Endodermal cell (in vitro differentiated cells): ENCODE data around the gene ADRB1. TPM values are rescaled to one million over a fixed set of nuclear protein-coding genes. Genes with fewer than 3 reads are reported as not detected.

Experiments
- DNase-seq: peaks from one replicate; pipeline ENCODE4 v3.0.0-alpha.2; 2017
- H3K27ac ChIP-seq: 2 replicates; pipeline ENCODE4 v1.5.1; 2013; ENCODE audit warnings: mild to moderate bottlenecking, low read depth, low read length, moderate library complexity
- H3K27me3 ChIP-seq: 2 replicates; pipeline ENCODE4 v1.6.1; 2013; ENCODE audit warnings: mild to moderate bottlenecking, low read length, moderate library complexity; ENCODE audit not compliant: insufficient read depth, control insufficient read depth, poor library complexity, severe bottlenecking
- H3K36me3 ChIP-seq: 2 replicates; pipeline ENCODE4 v1.7.0; 2013; ENCODE audit warnings: mild to moderate bottlenecking, low read length, moderate library complexity; ENCODE audit not compliant: control insufficient read depth, insufficient read depth
- H3K4me1 ChIP-seq: one replicate; pipeline ENCODE4 v1.7.0; 2013; ENCODE audit warnings: low read length; ENCODE audit not compliant: control insufficient read depth, insufficient read depth
- H3K4me3 ChIP-seq: 2 replicates; pipeline ENCODE4 v1.5.1; 2013; ENCODE audit warnings: mild to moderate bottlenecking, low read length, moderate library complexity
- H3K9ac ChIP-seq: 2 replicates; pipeline ENCODE4 v1.6.1; 2013; ENCODE audit warnings: mild to moderate bottlenecking, low read length, moderate library complexity; ENCODE audit not compliant: poor library complexity, severe bottlenecking; ENCODE audit errors: extremely low read depth
- H3K9me3 ChIP-seq: 2 replicates; pipeline ENCODE4 v1.6.1; 2013; ENCODE audit warnings: mild to moderate bottlenecking, low read length, moderate library complexity; ENCODE audit not compliant: control insufficient read depth
- H3K27ac Mint-ChIP-seq: 2 replicates; pipeline ENCODE4 v1.8.0; 2020; ENCODE audit warnings: mixed read lengths
- H3K27me3 Mint-ChIP-seq: 2 replicates; pipeline ENCODE4 v1.8.0; 2021; ENCODE audit warnings: mild to moderate bottlenecking, mixed read lengths; ENCODE audit not compliant: insufficient read depth
- H3K36me3 Mint-ChIP-seq: 2 replicates; pipeline ENCODE4 v1.8.0; 2020; ENCODE audit warnings: low read depth, mixed read lengths
- H3K4me1 Mint-ChIP-seq: 2 replicates; pipeline ENCODE4 v1.8.0; 2020; ENCODE audit warnings: mixed read lengths
- H3K4me3 Mint-ChIP-seq: 2 replicates; pipeline ENCODE4 v1.8.0; 2020; ENCODE audit warnings: mild to moderate bottlenecking, moderate library complexity, mixed read lengths
- H3K9me3 Mint-ChIP-seq: 2 replicates; pipeline ENCODE4 v1.8.0; 2020; ENCODE audit warnings: mild to moderate bottlenecking, mixed read lengths
- WGBS, 2 experiments: methylation state at CpG; one replicate each; pipeline versions ENCODE4 v1.1.5 to v1.1.7; 2013; ENCODE audit warnings: missing lambda C conversion rate in 2 of 2, mixed read lengths in 1 of 2; ENCODE audit not compliant: insufficient coverage in 1 of 2, insufficient read length in 1 of 2; 5-methylcytosine and 5-hydroxymethylcytosine counted together
- long read RNA-seq, 4 experiments: library from polyadenylated mRNA in 2 of 4; library from RNA in 1 of 4; library from capped mRNA in 1 of 4; stranded (forward) in 3 of 4; unstranded in 1 of 4; transcript quantifications; one replicate each; pipeline ENCODE4 v2.0.0, GENCODE V29; 2020 to 2021; ENCODE audit warnings: inconsistent platforms in 1 of 4
- polyA plus RNA-seq, 2 experiments: library from polyadenylated mRNA; stranded (reverse); fragments of 50-300 nt; gene quantifications; one replicate each; pipeline ENCODE4 v1.2.3, GENCODE V29; 2013
- total RNA-seq, 2 donors: library from RNA; stranded (reverse); fragmentation: NEBNext Ultra II Directional in 1 of 2; extraction: Animal tissue kit (Norgen Biotek cat#: 25700) in 1 of 2; gene quantifications; 2 replicates in 1 of 2; 3 replicates in 1 of 2; pipeline ENCODE4 v1.2.1, GENCODE V29; 2021
- TF ChIP-seq, protein P1 (sequence below): fragments of 200-600 bp; sonication (generic); conservative IDR thresholded peaks from 2 replicates; pipeline ENCODE4 v1.5.0; 2021; ENCODE audit warnings: antibody characterized with exemption, mild to moderate bottlenecking

ADRB1 gene
- total RNA-seq = not detected
- 0.11 TPM for polyA plus RNA-seq (2013, experiment 1 of 2)
- not detected for polyA plus RNA-seq (2013, experiment 2 of 2)
- long read RNA-seq, experiment 1 = 0 reads
- long read RNA-seq, experiment 2 = 0 reads
- long read RNA-seq, experiment 3 = 0 reads
- long read RNA-seq, experiment 4 = 0 reads

DNA sequence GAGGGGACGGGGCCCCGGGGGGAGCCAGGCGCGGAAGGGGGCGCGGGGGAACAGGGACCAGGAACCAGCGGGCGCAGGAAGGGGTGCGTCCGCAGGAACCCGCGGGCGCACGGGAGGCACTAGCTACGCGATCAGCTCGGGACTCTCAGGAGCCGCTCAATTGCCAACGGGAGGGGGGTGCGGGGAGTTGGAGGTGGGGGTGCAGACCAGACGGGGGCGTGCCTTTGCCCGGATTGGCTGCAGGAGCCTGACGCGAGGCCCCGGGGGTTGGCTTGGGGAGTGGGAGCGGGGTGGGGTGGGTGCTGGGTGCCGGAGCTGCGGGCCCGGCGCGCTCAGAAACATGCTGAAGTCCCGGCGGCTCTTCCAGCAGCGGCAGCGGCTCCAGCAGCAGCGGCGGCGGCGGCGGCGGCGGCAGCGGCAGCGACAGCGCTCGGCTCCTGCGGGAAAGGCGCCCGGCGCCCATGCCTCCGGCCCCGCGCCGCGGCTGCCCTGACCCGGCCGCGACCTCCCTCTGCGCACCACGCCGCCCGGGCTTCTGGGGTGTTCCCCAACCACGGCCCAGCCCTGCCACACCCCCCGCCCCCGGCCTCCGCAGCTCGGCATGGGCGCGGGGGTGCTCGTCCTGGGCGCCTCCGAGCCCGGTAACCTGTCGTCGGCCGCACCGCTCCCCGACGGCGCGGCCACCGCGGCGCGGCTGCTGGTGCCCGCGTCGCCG, at the start of gene ADRB1:
Gene ADRB1, plus strand, starts transcription at position 335 of the 715 bp plus-strand sequence. Its CDS starts 267 bp downstream, at position 602.
- Histone ChIP-seq H3K27ac (no peak within 1 kb of the TSS), H3K4me3 (peak within 1 kb of the TSS; percentile 62), H3K9ac (no peak within 1 kb of the TSS), H3K36me3 (no peaks in the 10 kb centered on the region), H3K27me3 (peaks cover 99% of the 10 kb centered on the region), H3K9me3 (no peaks in the 10 kb centered on the region), H3K4me1 (no peaks in the 10 kb centered on the region)
- Mint-ChIP-seq H3K4me3 (peak within 1 kb of the TSS; percentile 45), H3K4me1 (peaks cover 6% of the 10 kb centered on the region), H3K9me3 (no peaks in the 10 kb centered on the region), H3K27ac (no peak within 1 kb of the TSS), H3K27me3 (peaks cover 92% of the 10 kb centered on the region), H3K36me3 (no peaks in the 10 kb centered on the region)
- DNase-seq = peak; percentile 93
- WGBS, 2 experiments = 1 to 3% methylated on average over 17 to 90 of the region's 90 CpGs
- TF ChIP-seq, protein P1, sequence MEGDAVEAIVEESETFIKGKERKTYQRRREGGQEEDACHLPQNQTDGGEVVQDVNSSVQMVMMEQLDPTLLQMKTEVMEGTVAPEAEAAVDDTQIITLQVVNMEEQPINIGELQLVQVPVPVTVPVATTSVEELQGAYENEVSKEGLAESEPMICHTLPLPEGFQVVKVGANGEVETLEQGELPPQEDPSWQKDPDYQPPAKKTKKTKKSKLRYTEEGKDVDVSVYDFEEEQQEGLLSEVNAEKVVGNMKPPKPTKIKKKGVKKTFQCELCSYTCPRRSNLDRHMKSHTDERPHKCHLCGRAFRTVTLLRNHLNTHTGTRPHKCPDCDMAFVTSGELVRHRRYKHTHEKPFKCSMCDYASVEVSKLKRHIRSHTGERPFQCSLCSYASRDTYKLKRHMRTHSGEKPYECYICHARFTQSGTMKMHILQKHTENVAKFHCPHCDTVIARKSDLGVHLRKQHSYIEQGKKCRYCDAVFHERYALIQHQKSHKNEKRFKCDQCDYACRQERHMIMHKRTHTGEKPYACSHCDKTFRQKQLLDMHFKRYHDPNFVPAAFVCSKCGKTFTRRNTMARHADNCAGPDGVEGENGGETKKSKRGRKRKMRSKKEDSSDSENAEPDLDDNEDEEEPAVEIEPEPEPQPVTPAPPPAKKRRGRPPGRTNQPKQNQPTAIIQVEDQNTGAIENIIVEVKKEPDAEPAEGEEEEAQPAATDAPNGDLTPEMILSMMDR = no peak

DNA sequence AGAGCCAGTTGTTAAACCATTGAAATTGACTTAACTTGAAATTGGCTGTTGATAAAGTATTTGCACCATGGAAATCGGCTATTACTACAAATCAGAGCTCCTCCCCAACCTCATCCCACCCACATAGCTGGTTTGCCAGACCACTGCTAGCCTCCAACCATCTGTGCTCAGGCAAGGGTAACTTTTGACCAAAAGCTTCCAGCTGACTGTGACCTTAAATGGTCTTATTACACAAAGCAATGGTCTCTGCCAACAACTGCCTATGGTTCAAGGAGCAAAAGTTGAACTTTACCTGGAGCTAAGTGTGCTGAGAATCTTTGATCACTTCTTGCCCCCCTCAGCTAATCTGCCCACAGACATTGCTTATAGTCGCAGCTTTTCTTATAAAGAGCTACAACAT, 48.5 kb upstream of the ADRB1 start:
- Histone ChIP-seq H3K4me3 (no peak overlapping the region), H3K9me3 (no peaks in the 10 kb centered on the region), H3K27me3 (no peaks in the 10 kb centered on the region), H3K36me3 (no peaks in the 10 kb centered on the region), H3K27ac (no peak overlapping the region), H3K9ac (no peak overlapping the region), H3K4me1 (no peaks in the 10 kb centered on the region)
- Mint-ChIP-seq H3K36me3 (no peaks in the 10 kb centered on the region), H3K9me3 (no peaks in the 10 kb centered on the region), H3K27me3 (peaks cover 1% of the 10 kb centered on the region), H3K4me1 (peaks cover 8% of the 10 kb centered on the region), H3K4me3 (no peak overlapping the region), H3K27ac (no peak overlapping the region)
- TF ChIP-seq, protein P1 = no peak
- WGBS, 2 experiments = 85 to 100% methylated on average over 1 to 2 of the region's 2 CpGs
- DNase-seq = no peak

DNA sequence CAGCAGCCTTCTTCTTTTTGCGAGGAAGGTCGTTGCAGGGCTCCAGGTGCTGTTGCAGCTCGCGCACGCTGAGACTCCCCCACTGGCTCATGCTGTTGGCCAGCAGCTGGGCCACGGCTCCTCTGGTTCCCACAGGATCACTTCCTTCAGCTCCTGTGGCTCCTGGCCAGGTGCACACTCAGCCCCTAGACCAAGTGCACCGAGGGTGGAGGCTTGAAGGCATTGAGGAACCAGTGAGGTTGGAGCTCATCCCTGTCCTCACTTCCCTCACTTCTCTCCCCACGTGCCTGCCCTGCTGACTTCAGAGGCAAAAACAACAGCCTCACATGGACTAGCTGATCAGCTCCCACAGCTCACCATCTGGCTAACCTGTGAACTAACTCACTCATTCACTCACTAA, 46.2 kb upstream of the ADRB1 start:
- TF ChIP-seq, protein P1 = no peak
- H3K9me3 Mint-ChIP-seq = no peaks in the 10 kb centered on the region
- 69 to 76% methylated on average over 5 to 8 of the region's 8 CpGs for WGBS, 2 experiments
- no peaks in the 10 kb centered on the region for H3K36me3 Mint-ChIP-seq
- H3K4me1 Mint-ChIP-seq = peaks cover 8% of the 10 kb centered on the region
- H3K4me1 ChIP-seq = no peaks in the 10 kb centered on the region
- H3K27ac ChIP-seq = no peak overlapping the region
- no peaks in the 10 kb centered on the region for H3K27me3 ChIP-seq
- H3K36me3 ChIP-seq = no peaks in the 10 kb centered on the region
- no peaks in the 10 kb centered on the region for H3K9me3 ChIP-seq
- H3K27ac Mint-ChIP-seq = no peak overlapping the region
- no peak overlapping the region for H3K4me3 ChIP-seq
- no peak overlapping the region for H3K4me3 Mint-ChIP-seq
- no peak overlapping the region for H3K9ac ChIP-seq
- H3K27me3 Mint-ChIP-seq = no peaks in the 10 kb centered on the region
- DNase-seq = no peak
